Measurements from ENCODE around the gene LTC4S.
A peak's percentile ranks its signal among the peaks of the same experiment; 100 is the strongest.

Gene LTC4S

DNA sequence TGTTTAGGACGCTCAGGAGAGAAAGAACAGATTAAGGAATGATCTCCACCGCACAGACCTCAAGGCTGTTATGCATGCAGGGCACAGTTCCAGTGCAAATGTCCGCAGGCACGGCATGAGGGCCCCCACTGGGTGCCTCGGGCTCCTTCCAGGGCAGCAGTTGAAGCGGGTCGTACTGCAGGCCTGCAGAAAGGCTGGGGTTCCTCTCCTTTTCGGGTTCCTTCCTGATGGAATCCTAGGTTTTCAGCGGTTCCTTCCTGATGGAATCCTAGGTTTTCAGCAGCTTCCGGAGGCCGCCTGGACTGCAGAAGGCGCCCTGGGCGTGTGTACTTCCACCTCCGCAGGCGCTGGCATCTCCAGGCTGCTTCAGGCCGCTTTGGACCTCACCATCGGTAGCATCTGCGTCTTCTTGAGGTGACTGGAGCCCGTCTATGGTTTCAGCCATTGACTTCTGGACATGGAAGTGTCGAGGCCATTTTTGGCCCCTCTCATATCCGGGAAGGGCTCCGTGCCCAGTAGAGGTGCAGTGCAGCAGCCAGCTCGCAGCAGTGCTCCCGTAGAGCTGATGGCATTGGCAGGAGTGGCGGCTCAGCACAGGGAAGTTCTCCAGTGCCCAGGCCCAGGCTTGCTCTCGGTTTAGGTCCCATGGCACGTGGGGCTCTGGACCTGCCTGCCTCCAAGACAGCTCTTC is 18.5 kb downstream of the LTC4S start:
- DNase-seq, result no peak

- DNase-seq, result no peak
Measured at GRCh38 chr5:179812997-179813607, 19.3 kb downstream of the LTC4S start.

- no peak for DNase-seq
Measured at GRCh38 chr5:179814090-179814489, 20.3 kb downstream of the LTC4S start.

DNA sequence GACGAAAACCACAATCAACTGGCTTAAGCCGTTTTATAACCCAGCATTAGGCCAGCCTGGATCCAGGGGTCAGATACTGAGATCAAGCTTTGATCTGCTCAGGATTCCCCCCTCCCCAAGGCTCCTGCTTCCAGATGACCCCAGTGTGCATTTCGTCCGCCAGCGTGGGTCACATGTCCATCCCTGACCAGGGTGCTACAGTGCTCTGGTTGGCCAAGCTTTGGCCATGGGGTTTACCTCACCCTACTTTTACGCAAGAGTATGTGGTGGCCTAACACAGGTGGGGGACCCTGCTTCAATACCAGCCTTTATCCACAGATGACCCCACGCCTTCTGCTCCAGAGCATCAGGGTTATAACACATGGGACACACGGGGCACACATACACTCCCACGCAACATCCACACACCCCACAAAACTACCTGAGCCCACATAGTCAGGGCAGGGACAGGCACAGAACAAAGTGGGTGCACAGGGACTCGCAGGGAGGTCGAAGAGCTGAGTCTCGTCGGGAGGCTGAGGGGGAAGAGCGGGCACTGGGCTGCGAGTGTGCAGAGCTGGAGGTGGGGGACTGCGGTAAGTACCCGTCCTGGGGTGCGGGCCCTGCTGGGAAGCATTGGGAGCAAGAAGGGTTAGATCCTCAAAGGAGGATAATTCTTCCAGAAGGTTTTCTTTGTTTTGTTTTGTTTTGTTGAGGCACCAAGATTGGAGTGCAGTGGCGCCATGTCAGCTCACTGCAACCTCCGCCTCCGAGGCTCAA is 21.9 kb downstream of the LTC4S start:
- no peak for DNase-seq

DNA sequence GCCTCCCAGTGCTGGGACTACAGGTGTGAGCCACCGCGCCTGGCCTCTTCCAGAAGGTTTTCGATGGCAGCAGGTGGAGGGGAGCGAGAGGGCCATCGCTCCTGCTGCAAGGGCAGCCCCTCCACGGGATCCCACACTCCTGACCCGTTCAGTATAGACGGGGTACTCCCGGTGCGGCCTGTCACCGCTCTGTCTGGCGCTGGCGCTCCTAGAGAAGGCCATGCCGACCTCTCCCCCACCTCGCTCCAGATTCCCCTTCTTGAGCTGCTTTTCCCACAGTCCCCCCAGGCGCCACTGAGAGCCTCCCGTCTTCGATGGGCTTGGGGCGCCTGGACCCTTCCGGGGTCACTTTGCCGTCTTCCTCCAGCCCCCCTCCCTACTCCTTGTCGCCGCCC is 22.6 kb downstream of the LTC4S start:
- DNase-seq, result no peak

- DNase-seq, result no peak
Measured at GRCh38 chr5:179816796-179817469, 23.1 kb downstream of the LTC4S start.

DNA sequence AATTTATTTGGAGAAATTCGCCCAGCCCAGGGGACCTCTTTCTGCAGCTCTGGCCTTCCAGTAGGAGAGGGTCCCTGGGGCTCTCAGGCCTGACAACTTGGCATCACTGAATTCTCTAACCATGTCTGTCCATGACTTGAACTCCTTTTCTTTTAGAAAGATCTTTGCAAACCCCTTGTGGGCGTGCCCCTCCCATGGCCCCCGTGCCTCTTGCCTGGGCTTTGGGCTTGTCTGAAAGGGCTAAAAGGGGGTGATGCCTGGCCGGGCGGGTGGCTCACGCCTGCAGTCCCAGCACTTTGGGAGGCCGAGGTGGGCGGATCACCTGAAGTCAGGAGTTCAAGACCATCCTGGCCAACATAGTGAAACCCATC is 23.7 kb downstream of the LTC4S start:
- no peak for DNase-seq

DNA sequence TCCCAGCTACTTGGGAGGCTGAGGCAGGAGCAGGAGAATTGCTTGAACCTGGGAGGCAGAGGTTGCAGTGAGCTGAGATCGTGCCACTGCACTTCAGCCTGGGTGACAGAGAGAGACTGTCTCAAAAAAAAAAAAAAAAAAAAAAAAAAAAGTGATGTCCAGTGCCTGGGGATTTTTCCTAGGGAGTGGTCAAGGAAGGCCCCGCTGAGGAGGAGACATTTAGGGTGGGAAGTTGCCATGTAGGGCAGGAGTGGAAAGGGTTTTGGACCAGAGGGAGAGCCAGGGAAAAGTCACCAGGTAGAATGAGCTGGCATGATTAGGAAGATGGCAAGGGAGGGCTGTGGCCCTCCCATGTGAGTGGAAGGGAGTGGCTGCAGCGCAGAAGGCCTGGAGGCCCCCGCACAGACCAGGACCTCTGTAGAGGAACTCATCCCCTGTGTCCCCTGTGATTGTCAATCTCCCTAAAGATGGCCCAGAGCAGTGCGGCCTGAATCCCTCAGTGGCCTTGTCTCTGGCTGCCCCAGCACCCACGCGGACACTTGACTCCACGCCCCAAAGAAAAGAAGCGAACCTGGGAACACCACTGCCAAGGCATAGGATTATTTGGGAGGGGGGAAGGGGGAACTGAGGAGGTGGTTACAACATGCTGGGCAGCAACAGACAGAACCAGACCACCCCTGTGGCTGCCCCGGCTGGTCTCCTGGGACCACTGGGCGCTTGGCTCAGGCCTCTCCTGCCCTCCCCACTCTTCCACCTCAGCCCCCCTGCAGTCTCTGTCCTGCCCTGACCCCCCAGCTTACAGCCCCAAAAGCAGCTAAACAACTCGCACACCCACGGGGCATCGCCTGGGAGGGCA is 24.3 kb downstream of the LTC4S start:
- DNase-seq, result no peak

DNA sequence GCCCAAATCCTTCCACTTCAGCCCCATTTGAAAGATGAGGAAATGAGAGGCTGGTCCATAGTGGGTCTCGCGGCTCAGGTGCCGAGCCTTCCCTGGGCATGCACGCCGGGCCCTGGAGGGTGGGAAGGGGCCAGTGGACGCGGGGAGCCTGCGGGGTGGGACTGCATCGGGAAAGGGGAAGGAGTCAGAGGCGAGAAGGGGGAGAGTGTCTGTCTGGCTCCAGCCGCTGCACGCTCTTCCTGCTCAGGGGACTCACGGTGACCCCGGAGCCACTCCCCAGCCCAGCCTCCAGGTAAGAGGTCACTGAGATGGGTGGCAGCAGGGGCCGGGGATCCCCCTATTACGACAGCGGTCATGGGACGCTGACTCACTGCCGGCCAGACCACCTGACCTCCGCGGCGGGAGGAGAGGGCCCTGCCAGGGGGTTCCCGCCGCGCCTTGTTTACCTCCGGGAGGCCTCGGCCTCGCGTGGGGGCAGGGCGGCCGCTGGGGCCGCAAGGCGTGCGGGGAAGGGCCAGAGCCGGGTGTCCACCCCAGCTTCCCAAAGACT is 25.0 kb downstream of the LTC4S start:
- DNase-seq, result peak; percentile 93

- no peak for DNase-seq
Measured at GRCh38 chr5:179819296-179820126, 25.7 kb downstream of the LTC4S start.

DNA sequence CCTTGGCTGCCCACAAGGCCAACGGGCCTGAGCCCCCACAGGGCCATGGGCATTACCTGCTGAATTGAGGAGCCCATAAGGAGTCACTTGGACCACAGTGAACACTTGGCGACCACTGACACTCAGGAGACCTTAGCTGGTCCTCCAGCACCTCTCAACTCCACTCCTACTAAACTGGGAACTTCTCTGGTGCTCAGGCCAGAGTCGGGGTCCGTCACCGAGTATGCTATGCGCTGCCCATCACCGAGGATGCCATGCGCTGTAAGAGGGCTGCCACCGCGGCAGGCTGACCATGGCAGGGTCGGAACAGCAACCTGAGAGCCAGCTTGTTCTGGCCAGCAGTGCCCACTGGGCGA is 26.3 kb downstream of the LTC4S start:
- DNase-seq, result no peak

DNA sequence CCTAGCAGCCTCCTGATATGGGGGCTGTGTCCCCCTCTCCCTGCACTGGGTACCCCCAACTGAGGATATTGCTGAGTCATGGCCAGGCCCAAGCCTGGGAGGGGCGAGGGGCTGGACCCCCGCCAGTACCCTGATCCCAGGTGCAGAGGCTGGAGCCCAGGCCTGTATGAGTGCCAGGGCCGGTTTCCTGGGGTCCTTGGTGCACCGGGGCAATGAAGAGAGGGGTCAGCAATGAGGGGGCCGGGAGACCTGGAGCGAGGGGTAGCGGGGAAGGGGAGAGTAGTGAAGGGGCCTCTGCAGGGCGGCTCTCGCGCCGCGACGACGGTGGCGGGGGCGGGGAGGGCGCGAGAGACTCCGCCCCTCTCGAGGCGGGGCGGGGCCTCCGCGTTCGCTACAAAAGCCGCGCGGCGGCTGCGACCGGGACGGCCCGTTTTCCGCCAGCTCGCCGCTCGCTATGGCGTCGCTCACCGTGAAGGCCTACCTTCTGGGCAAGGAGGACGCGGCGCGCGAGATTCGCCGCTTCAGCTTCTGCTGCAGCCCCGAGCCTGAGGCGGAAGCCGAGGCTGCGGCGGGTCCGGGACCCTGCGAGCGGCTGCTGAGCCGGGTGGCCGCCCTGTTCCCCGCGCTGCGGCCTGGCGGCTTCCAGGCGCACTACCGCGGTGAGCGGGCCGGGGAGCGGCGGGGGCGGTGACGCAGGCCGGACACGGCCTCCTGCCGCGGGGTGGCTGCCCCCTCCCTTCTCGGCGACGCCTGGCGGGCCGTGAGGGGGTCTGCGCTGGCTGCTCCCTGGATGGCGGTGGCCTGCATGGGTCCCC is 26.9 kb downstream of the LTC4S start, which contains the start of gene SQSTM1:
Gene SQSTM1, plus strand, starts transcription at position 423 of the 815 bp plus-strand sequence. Its CDS starts 32 bp downstream, at position 455.
- DNase-seq, result peak; percentile 88

- peak; percentile 93 for DNase-seq
Measured at GRCh38 chr5:179821298-179822058, 27.7 kb downstream of the LTC4S start.

DNA sequence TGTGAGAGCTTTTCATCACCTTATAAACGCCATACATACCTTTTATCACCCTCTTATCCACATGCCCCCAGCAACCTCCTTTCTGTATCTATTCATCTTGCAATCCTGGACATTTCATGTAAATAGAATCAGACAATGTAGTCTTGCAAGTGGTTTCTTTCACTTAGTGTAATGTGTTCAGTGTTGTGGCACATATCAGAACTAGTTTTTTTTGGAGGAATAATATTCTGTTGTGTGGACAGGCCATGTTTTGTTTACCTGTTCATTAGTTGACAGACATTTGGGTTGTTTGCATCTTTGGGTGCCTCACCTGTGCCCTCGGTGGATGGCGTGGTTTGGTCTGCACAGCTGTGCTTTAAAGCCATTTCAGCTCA is 28.3 kb downstream of the LTC4S start:
- DNase-seq, result no peak

DNA sequence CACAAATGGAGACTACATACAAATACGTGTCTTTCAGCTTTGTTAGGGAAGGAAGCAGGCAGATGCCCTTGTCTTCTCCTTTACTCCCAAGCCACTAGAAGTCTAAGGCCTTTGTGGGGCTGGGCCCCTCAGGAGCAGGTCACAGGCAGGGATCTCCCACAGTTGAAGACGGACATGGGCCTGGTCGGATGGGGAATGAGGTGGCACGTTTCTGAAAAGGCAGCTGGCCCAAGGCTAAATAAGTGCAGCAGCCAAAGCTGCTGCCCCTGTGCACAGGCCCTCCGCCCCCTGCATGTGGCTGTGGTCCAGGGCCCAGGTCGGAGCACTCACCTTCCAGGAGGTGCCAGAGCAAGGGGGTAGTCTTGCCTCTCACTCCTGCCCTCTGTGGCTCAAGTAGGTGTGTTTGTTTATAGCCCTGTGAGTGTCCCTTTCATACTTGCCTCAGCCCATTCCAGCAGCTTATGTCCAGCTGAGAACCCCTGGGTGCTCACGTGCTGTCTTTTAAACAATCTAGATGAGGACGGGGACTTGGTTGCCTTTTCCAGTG is 28.7 kb downstream of the LTC4S start:
- DNase-seq, result no peak

- DNase-seq, result no peak
Measured at GRCh38 chr5:179823937-179824744, 30.4 kb downstream of the LTC4S start.

- no peak for DNase-seq
Measured at GRCh38 chr5:179824745-179825112, 30.9 kb downstream of the LTC4S start.

DNA sequence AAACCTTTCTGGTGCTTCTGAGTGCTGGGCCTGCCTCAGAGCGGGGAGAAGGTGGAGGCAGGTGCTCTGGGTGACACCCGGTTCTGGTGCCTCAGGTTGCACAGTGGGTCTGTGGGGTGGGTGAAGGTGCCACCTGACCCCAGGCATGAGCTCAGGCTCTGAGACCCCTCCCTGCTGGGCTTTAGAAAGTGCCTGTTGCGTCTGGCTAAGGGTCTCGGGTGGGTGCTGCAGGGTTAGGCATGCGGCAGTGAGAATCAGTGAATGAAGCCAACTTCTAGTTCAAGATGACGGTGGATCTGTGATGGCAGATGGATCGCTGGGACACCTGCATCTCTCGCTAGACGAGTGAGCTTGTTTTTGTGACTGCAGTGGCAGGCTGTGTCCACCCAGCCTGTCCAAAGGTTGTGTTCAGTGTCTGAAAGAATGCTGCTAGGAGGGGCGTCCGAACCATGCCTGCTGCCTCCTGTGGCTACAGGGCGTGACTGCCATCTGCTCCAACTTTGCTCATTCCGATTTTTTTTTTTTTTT is 31.9 kb downstream of the LTC4S start:
- no peak for DNase-seq

Data from CD4-positive, alpha-beta T cell treated with Interleukin-10 for 1 hour (primary cell).